Neuronal stem cell (in vitro differentiated cells): Measurements from ENCODE around the gene SYNGR3.
"Not testable (repeated sequence)": the region's sequence is repeated elsewhere in the genome, so short reads cannot be mapped to it uniquely, and the experiment has no call there.

ENCODE experiments used
- DNase-seq: peaks from one replicate; pipeline ENCODE4 v3.0.0-alpha.2; 2013; ENCODE audit warnings: low spot score
- H2AFZ ChIP-seq: one replicate; pipeline ENCODE4 v1.6.1; 2013; ENCODE audit warnings: mild to moderate bottlenecking, low read length, inconsistent platforms
- H2AK5ac ChIP-seq: 2 replicates; pipeline ENCODE4 v1.6.1; 2013; ENCODE audit warnings: low read depth, mild to moderate bottlenecking, inconsistent platforms, low read length, moderate library complexity, mixed read lengths
- H2BK120ac ChIP-seq: 2 replicates; pipeline ENCODE4 v1.6.1; 2013; ENCODE audit warnings: low read depth, mild to moderate bottlenecking, inconsistent platforms, low read length, moderate library complexity, mixed read lengths
- H2BK12ac ChIP-seq: one replicate; pipeline ENCODE4 v1.6.1; 2013; ENCODE audit warnings: low read length, inconsistent platforms
- H2BK15ac ChIP-seq: 2 replicates; pipeline ENCODE4 v1.6.1; 2013; ENCODE audit warnings: mild to moderate bottlenecking, low read length, inconsistent platforms, mixed read lengths
- H2BK5ac ChIP-seq: one replicate; pipeline ENCODE4 v1.6.1; 2013; ENCODE audit warnings: inconsistent platforms, mild to moderate bottlenecking, low read length, moderate library complexity
- H3K14ac ChIP-seq: one replicate; pipeline ENCODE4 v1.6.1; 2013; ENCODE audit warnings: low read length, inconsistent platforms
- H3K18ac ChIP-seq: 2 replicates; pipeline ENCODE4 v1.6.1; 2013; ENCODE audit warnings: low read length, inconsistent platforms
- H3K23ac ChIP-seq: 2 replicates; pipeline ENCODE4 v1.6.1; 2013; ENCODE audit warnings: low read depth, mild to moderate bottlenecking, mixed read lengths, low read length, inconsistent platforms; ENCODE audit not compliant: poor library complexity
- H3K27ac ChIP-seq: replicated peaks from 3 replicates; pipeline ENCODE4 v1.5.1; 2013; ENCODE audit warnings: low read length, inconsistent platforms
- H3K27me3 ChIP-seq, 3 experiments: 2 replicates each; pipeline ENCODE4 v1.6.1; 2013; ENCODE audit warnings: low read length in 3 of 3, mild to moderate bottlenecking in 2 of 3, inconsistent platforms in 1 of 3, low read depth in 1 of 3, mixed read lengths in 1 of 3, moderate library complexity in 1 of 3; ENCODE audit not compliant: control insufficient read depth in 3 of 3, insufficient read depth in 3 of 3
- H3K36me3 ChIP-seq, 2 donors: replicated peaks in 1 of 2; 2 replicates each; pipeline ENCODE4 v1.6.1; 2013; ENCODE audit warnings: low read length in 2 of 2; ENCODE audit not compliant: control insufficient read depth in 2 of 2, insufficient read depth in 2 of 2
- H3K4ac ChIP-seq: 2 replicates; pipeline ENCODE4 v1.6.1; 2013; ENCODE audit warnings: inconsistent platforms, mild to moderate bottlenecking, low read length, moderate library complexity
- H3K4me1 ChIP-seq, 2 donors: 1 replicate in 1 of 2; 2 replicates in 1 of 2; pipeline ENCODE4 v1.6.1; 2013; ENCODE audit warnings: low read length in 2 of 2, low read depth in 1 of 2; ENCODE audit not compliant: control insufficient read depth in 2 of 2, insufficient read depth in 1 of 2
- H3K4me2 ChIP-seq: one replicate; pipeline ENCODE4 v1.6.1; 2013; ENCODE audit warnings: mild to moderate bottlenecking, low read length, inconsistent platforms; ENCODE audit not compliant: insufficient read depth, poor library complexity, severe bottlenecking
- H3K4me3 ChIP-seq, 2 donors: 2 replicates each; pipeline ENCODE4 v1.5.1; 2013; ENCODE audit warnings: low read length in 2 of 2, mild to moderate bottlenecking in 2 of 2, inconsistent platforms in 1 of 2, moderate library complexity in 1 of 2
- H3K79me1 ChIP-seq: one replicate; pipeline ENCODE4 v1.6.1; 2013; ENCODE audit warnings: low read depth, mild to moderate bottlenecking, inconsistent platforms, low read length, moderate library complexity
- H3K9ac ChIP-seq: one replicate; pipeline ENCODE4 v1.6.1; 2013; ENCODE audit warnings: mild to moderate bottlenecking, low read depth, low read length, inconsistent platforms; ENCODE audit not compliant: poor library complexity
- H3K9me3 ChIP-seq, 2 donors: replicated peaks in 1 of 2; 2 replicates each; pipeline versions ENCODE3 to v1.6.1; 2013; ENCODE audit warnings: low read length in 2 of 2, mild to moderate bottlenecking in 2 of 2, inconsistent platforms in 1 of 2, low read depth in 1 of 2, mixed read lengths in 1 of 2, moderate library complexity in 1 of 2; ENCODE audit not compliant: control insufficient read depth in 2 of 2, insufficient read depth in 1 of 2
- H4K8ac ChIP-seq: one replicate; pipeline ENCODE4 v1.6.1; 2013; ENCODE audit warnings: low read depth, mild to moderate bottlenecking, inconsistent platforms, low read length, moderate library complexity
- H4K91ac ChIP-seq: one replicate; pipeline ENCODE4 v1.6.1; 2013; ENCODE audit warnings: low read length, low read depth, mild to moderate bottlenecking, inconsistent platforms; ENCODE audit not compliant: poor library complexity
- WGBS, 2 donors: extraction: QIAGEN DNeasy Blood & Tissue Kit; methylation state at CpG; one replicate each; pipeline ENCODE4 v1.1.7; 2013; ENCODE audit warnings: missing lambda C conversion rate in 2 of 2, mixed read lengths in 1 of 2; ENCODE audit not compliant: insufficient read length in 2 of 2, insufficient replicate concordance in 1 of 2; ENCODE audit errors: extremely low coverage in 2 of 2; 5-methylcytosine and 5-hydroxymethylcytosine counted together

SYNGR3 gene

DNA sequence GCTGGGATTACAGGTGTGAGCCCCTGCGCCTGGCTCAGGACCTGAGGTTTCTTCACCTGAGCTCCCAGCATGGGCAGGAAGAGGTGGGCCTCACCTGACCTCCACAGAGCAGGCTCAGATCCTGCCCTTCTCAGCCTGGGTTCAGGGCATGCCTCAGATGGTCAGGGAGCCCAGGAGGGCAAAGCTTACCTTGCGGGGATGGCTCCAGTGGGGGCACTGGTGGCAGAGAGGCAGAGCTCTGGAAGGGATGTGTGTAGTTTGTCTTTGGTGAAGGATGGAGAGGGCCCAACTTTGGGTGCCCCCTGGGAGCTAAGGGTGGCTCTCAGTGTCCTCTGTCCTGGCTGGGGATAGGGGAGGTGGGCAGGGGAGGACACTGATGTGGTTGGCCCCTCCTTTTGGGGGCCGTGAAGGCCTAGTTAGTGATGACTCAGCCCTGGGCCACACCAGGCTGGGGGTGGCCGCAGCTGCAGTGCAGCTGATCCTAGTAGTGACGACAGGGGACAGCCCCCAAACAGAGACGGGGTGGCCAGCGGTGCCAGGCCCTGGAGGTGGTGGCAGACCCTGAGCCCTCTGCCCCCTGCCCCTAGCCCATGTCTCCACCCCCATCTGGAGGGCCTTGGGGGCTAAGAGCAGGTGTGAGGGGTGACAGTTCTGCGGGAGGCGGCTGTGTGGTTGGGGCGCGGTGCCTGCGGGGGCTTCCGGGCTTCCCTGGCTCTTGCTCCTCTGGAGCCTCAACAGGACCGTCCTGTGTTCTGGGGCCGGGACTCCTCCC is 42.7 kb downstream of the SYNGR3 start:
- Histone ChIP-seq H3K9me3 (peaks cover 2 to 5% of the 10 kb centered on the region in 2 donors), H3K36me3 (no peaks in the 10 kb centered on the region), H3K4ac (no peak overlapping the region), H3K27ac (no peak overlapping the region), H4K8ac (no peak overlapping the region), H3K4me3 (no peak overlapping the region), H3K27me3 (peaks cover 1 to 15% (median 9%) of the 10 kb centered on the region in 3 experiments), H3K4me2 (no peak overlapping the region), H3K23ac (peak overlapping the region; percentile 43), H3K4me1 (peaks cover 9 to 21% of the 10 kb centered on the region in 2 donors), H3K18ac (peak overlapping the region; percentile 57), H2BK12ac (peak overlapping the region; percentile 22), H3K79me1 (peaks cover 7% of the 10 kb centered on the region), H2BK15ac (peak overlapping the region; percentile 81), H2BK120ac (no peak overlapping the region), H2AFZ (no peak overlapping the region), H3K9ac (peak overlapping the region; percentile 21), H2AK5ac (peak overlapping the region; percentile 10), H4K91ac (no peak overlapping the region), H2BK5ac (no peak overlapping the region), H3K14ac (no peak overlapping the region)
- no peak for DNase-seq
- WGBS, 2 donors: no CpG with 5 or more reads among the region's 15 CpGs

- H4K91ac ChIP-seq: no peak overlapping the region
- H2BK15ac ChIP-seq: no peak overlapping the region
- H3K79me1 ChIP-seq: peaks cover 7% of the 10 kb centered on the region
- peak overlapping the region; percentile 93 for H3K23ac ChIP-seq
- H3K4me2 ChIP-seq: no peak overlapping the region
- H3K4me3 ChIP-seq: no peak overlapping the region
- H2BK5ac ChIP-seq: peak overlapping the region; percentile 82
- peak overlapping the region; percentile 90 for H2AFZ ChIP-seq
- H3K4ac ChIP-seq: no peak overlapping the region
- DNase-seq: no peak
- H3K27ac ChIP-seq: no peak overlapping the region
- H2BK120ac ChIP-seq: no peak overlapping the region
- H2BK12ac ChIP-seq: peak overlapping the region; percentile 84
- H2AK5ac ChIP-seq: peak overlapping the region; percentile 74
- H3K18ac ChIP-seq: peak overlapping the region; percentile 64
- no peaks in the 10 kb centered on the region for H3K36me3 ChIP-seq
- H3K27me3 ChIP-seq: peaks cover 0 to 7% (median under 1%) of the 10 kb centered on the region in 3 experiments
- H4K8ac ChIP-seq: no peak overlapping the region
- no CpG with 5 or more reads among the region's 37 CpGs for WGBS, 2 donors
- peak overlapping the region; percentile 17 for H3K14ac ChIP-seq
- peak overlapping the region; percentile 60 for H3K9ac ChIP-seq
- H3K4me1 ChIP-seq: peaks cover 7 to 22% of the 10 kb centered on the region in 2 donors
- peaks cover 0 to under 1% of the 10 kb centered on the region in 2 donors for H3K9me3 ChIP-seq
Measured at GRCh38 chr16:2033057-2033908, 43.5 kb downstream of the SYNGR3 start.

GRCh38 chr16:2033909-2034695 is 44.3 kb downstream of the SYNGR3 start:
- not testable (repeated sequence) for H3K27me3 ChIP-seq, H2BK120ac ChIP-seq, H3K79me1 ChIP-seq, H3K9me3 ChIP-seq, H2BK12ac ChIP-seq, H3K36me3 ChIP-seq, H3K27ac ChIP-seq, H3K14ac ChIP-seq, H3K4me2 ChIP-seq, H2AK5ac ChIP-seq, H4K91ac ChIP-seq, H3K4ac ChIP-seq, H3K4me3 ChIP-seq, H2BK15ac ChIP-seq, H3K9ac ChIP-seq, DNase-seq, H4K8ac ChIP-seq
- WGBS, 2 donors: no CpG with 5 or more reads among the region's 32 CpGs
- Histone ChIP-seq H3K4me1 (peaks cover 7 to 26% of the 10 kb centered on the region in 2 donors), H2BK5ac (peak overlapping the region; percentile 82), H3K23ac (peak overlapping the region; percentile 93), H2AFZ (peak overlapping the region; percentile 90), H3K18ac (peak overlapping the region; percentile 71)
